Gastrocnemius medialis (tissue), 4 donors: ENCODE results near the gene SPPL2C. TPM values are rescaled to one million over a fixed set of nuclear protein-coding genes. Genes with fewer than 3 reads are reported as not detected.

Source experiments
- ATAC-seq, 2 donors: fragments of 150-250 bp; one replicate each; pipeline ENCODE4 v1.9.1; 2016
- DNase-seq, 2 donors: peaks; one replicate each; pipeline ENCODE4 v3.0.0-alpha.2; 2019
- H3K27ac ChIP-seq, 4 donors: fragments of 200-600 bp; sonication (generic); 1 replicate in 1 of 4; 2 replicates in 3 of 4; pipeline ENCODE4 v1.5.1; 2016 to 2018; ENCODE audit warnings: mild to moderate bottlenecking in 2 of 4, moderate library complexity in 1 of 4
- H3K27me3 ChIP-seq, 3 donors: fragments of 200-600 bp; sonication (generic) in 2 of 3; 1 replicate in 1 of 3; 2 replicates in 2 of 3; pipeline versions ENCODE4 v1.5.1 to v1.6.0; 2016 to 2019; ENCODE audit warnings: mild to moderate bottlenecking in 1 of 3, moderate library complexity in 1 of 3
- H3K36me3 ChIP-seq, 2 donors: fragments of 200-600 bp; sonication (generic) in 1 of 2; one replicate each; pipeline ENCODE4 v1.5.1; 2017 to 2018
- H3K4me1 ChIP-seq, 2 donors: fragments of 200-600 bp; sonication (generic) in 1 of 2; one replicate each; pipeline ENCODE4 v1.5.1; 2016 to 2017; ENCODE audit warnings: mild to moderate bottlenecking in 2 of 2
- H3K4me3 ChIP-seq, 4 donors: fragments of 200-600 bp; sonication (generic) in 3 of 4; 1 replicate in 1 of 4; 2 replicates in 3 of 4; pipeline ENCODE4 v1.5.1; 2016 to 2019; ENCODE audit warnings: mild to moderate bottlenecking in 2 of 4
- H3K9me3 ChIP-seq, 3 donors: fragments of 200-600 bp; sonication (generic) in 2 of 3; 1 replicate in 1 of 3; 2 replicates in 2 of 3; pipeline ENCODE4 v1.5.1; 2016 to 2019
- CTCF ChIP-seq, 5 experiments: fragments of 450-650 bp in 3 of 5; fragments of 200-600 bp in 2 of 5; sonication (generic) in 2 of 5; IDR thresholded peaks in 4 of 5; conservative IDR thresholded peaks in 1 of 5; 1 replicate in 4 of 5; 2 replicates in 1 of 5; pipeline ENCODE4 v1.5.1; 2016 to 2019; ENCODE audit warnings: antibody characterized with exemption in 5 of 5, mild to moderate bottlenecking in 3 of 5, moderate library complexity in 3 of 5
- POLR2A ChIP-seq, 2 donors: fragments of 450-650 bp; IDR thresholded peaks; one replicate each; pipeline ENCODE4 v1.6.1; 2017; ENCODE audit warnings: antibody characterized with exemption in 2 of 2, mild to moderate bottlenecking in 2 of 2, moderate library complexity in 2 of 2
- in situ Hi-C, 4 donors: fragments of 200-750 bp; cut with MboI; loops; one replicate each; pipeline versions ENCODE4 v1.15.0 to v1.8.0; 2017; ENCODE audit warnings: low sequenced_read_pairs in 4 of 4
- intact Hi-C: fragments of 100-400 bp; cut with DNase I; formaldehyde crosslinking; loops from one replicate; pipeline ENCODE4 v1.15.1; 2023; ENCODE audit warnings: low total_unique reads
- total RNA-seq, 4 donors: library from RNA; depleted of rRNA; stranded (reverse); fragments of >200 nt; gene quantifications; one replicate each; pipeline versions ENCODE4 v1.1.0 to v1.2.3, GENCODE V29; 2016

SPPL2C gene
- total RNA-seq, 4 donors from 2014 or later, result not detected

GRCh38 chr17:45895969-45896785 is 51.5 kb downstream of the SPPL2C start:
- TF ChIP-seq CTCF (IDR thresholded peaks at IDR 0.05 in 4 of 5, conservative IDR thresholded peaks at IDR 0.05 in 1 of 5), result no peak
- no peak for TF ChIP-seq POLR2A (IDR thresholded peaks at IDR 0.05)
- in situ Hi-C loops, result loop anchor here in 1 of 4 donors (5.0 kb wide), 1 partner anchor 51 kb away; no protein-coding TSS in a partner anchor
- Histone ChIP-seq H3K9me3 (no peaks in the 10 kb centered on the region), H3K4me1 (peaks cover 40 to 45% of the 10 kb centered on the region in 2 donors), H3K27ac (peak overlapping the region; percentile 94 to 99 (median 99)), H3K36me3 (no peaks in the 10 kb centered on the region), H3K4me3 (peak overlapping the region; percentile 82 to 100 (median 96)), H3K27me3 (no peaks in the 10 kb centered on the region)
- DNase-seq (peak; percentile 15 to 34), ATAC-seq (peak; percentile 5 to 6)
- intact Hi-C loops, result loop anchor here (5.0 kb wide), 1 partner anchor 371 kb away; no protein-coding TSS in a partner anchor

Other genes starting within 250 kb of the SPPL2C start
- not detected for gene CRHR1, start 60.6 kb upstream of the SPPL2C start, total RNA-seq
- gene MAPT, start 49.7 kb downstream of the SPPL2C start, total RNA-seq, result 100 to 1,000 TPM in 1 of 4 donors, 10 to 100 TPM in 3; 70.3 to 120 (median 82.8) TPM
- gene STH, start 154.4 kb downstream of the SPPL2C start, total RNA-seq, result not detected